Measurements from ENCODE around the gene RIMKLB. TPM values are rescaled to one million over a fixed set of nuclear protein-coding genes. Genes with fewer than 3 reads are reported as not detected.

RIMKLB gene
- total and polyA plus RNA-seq, 10 of the 15 experiments (the other 5 are each of a cell fraction or from before 2014, with no cell fraction given) = 0.15 to 0.83 (median 0.46) TPM

DNA sequence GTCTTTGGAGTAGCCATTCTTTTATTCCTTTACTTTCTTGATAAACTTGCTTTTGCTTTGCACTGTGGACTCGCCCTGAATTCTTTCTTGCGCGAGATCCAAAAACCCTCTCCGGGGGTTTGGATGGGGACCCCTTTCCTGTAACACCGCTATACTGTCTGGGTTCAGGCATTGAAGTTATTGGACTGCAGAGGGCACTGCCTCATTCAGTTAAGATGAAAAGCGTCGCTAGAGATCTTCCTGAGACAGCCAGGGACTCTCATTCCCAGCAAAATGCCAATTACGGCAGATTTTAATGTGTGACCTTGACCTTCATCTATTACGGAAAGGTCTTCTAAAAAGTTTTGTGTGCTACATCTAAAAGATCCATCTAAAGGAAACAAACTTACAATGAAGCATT is 17.3 kb upstream of the RIMKLB start:
- intact Hi-C loops (cut with micrococcal nuclease; ENCODE audit: unreplicated experiment) = loop anchor here (5.0 to 10.0 kb wide), 3 partner anchors 136 to 272 kb away; partner anchors contain the start of genes A2ML1 and CLEC4E
- RAD21 ChIA-PET (ENCODE audit: unreplicated experiment) = interaction anchor here (1.5 kb wide), 2 partner anchors 136 to 180 kb away, joined by 4 to 11 read pairs; no protein-coding TSS in a partner anchor
- no peak overlapping the region for H3K4me2 ChIP-seq (ENCODE audit: control insufficient read depth, insufficient read depth)

More for the DNA sequence above, 17.3 kb upstream of the RIMKLB start:
- Histone ChIP-seq H2AFZ (ENCODE audit: control insufficient read depth, low read depth, low read length) (no peak overlapping the region), H3K27ac (ENCODE audit: control insufficient read depth, insufficient read depth) (no peak overlapping the region), H3K4me3 (no peak overlapping the region), H3K27me3 (replicated peaks in 1 of 2; ENCODE audit: control insufficient read depth in 2 of 2, insufficient read depth in 2 of 2, low read length in 1 of 2) (no peaks in the 10 kb centered on the region), H3K9ac (ENCODE audit: control insufficient read depth, insufficient read depth, low read length) (no peak overlapping the region), H3K36me3 (ENCODE audit: control insufficient read depth in 2 of 2, insufficient read depth in 2 of 2, low read length in 1 of 2) (no peaks in the 10 kb centered on the region), H3K9me3 (replicated peaks; ENCODE audit: control insufficient read depth, insufficient read depth, low read length) (no peaks in the 10 kb centered on the region), H4K20me1 (ENCODE audit: control insufficient read depth, insufficient read depth) (no peaks in the 10 kb centered on the region), H3K4me1 (ENCODE audit: control insufficient read depth, insufficient read depth, low read length) (no peaks in the 10 kb centered on the region), H3K79me2 (ENCODE audit: control insufficient read depth, insufficient read depth, low read length) (no peaks in the 10 kb centered on the region)
- BruUV-seq (replicated peaks) = no TSS peak
- CTCF ChIA-PET = interaction anchor here (0.6 to 3.1 kb wide), 6 partner anchors 136 to 369 kb away, joined by 3 to 30 read pairs (median 14); no protein-coding TSS in a partner anchor
- DNase-seq (ENCODE audit: low read depth, low spot score) (no peak), ATAC-seq (no peak), FAIRE-seq (no peak)
- TF ChIP-seq SIX5 (IDR thresholded peaks at IDR 0.05; ENCODE audit: low read depth, low read length, severe bottlenecking) (no peak), DPF2 (IDR thresholded peaks at IDR 0.05) (no peak), ZNF274 (IDR thresholded peaks at IDR 0.05; ENCODE audit: insufficient read depth, insufficient read length) (no peak), PAX8 (IDR thresholded peaks at IDR 0.05) (no peak), RELA (IDR thresholded peaks at IDR 0.05; ENCODE audit: borderline replicate concordance, partially characterized antibody) (no peak), NR2F1 (conservative IDR thresholded peaks at IDR 0.05) (no peak), YBX1 (IDR thresholded peaks at IDR 0.05) (no peak), SMC3 (IDR thresholded peaks at IDR 0.05; ENCODE audit: borderline replicate concordance, low read length) (no peak), HDAC6 (IDR thresholded peaks at IDR 0.05; ENCODE audit: unreplicated experiment) (no peak), ATF7 (IDR thresholded peaks at IDR 0.05; ENCODE audit: low read depth) (no peak)
- TF ChIP-seq, protein P1, sequence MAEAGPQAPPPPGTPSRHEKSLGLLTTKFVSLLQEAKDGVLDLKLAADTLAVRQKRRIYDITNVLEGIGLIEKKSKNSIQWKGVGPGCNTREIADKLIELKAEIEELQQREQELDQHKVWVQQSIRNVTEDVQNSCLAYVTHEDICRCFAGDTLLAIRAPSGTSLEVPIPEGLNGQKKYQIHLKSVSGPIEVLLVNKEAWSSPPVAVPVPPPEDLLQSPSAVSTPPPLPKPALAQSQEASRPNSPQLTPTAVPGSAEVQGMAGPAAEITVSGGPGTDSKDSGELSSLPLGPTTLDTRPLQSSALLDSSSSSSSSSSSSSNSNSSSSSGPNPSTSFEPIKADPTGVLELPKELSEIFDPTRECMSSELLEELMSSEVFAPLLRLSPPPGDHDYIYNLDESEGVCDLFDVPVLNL (IDR thresholded peaks at IDR 0.05; ENCODE audit: low read depth, low read length) = no peak
- TF ChIP-seq, protein P2, sequence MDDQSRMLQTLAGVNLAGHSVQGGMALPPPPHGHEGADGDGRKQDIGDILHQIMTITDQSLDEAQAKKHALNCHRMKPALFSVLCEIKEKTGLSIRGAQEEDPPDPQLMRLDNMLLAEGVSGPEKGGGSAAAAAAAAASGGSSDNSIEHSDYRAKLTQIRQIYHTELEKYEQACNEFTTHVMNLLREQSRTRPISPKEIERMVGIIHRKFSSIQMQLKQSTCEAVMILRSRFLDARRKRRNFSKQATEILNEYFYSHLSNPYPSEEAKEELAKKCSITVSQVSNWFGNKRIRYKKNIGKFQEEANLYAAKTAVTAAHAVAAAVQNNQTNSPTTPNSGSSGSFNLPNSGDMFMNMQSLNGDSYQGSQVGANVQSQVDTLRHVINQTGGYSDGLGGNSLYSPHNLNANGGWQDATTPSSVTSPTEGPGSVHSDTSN (IDR thresholded peaks at IDR 0.05; ENCODE audit: insufficient replicate concordance, low read depth, low read length) = no peak
- TF ChIP-seq, protein P3, sequence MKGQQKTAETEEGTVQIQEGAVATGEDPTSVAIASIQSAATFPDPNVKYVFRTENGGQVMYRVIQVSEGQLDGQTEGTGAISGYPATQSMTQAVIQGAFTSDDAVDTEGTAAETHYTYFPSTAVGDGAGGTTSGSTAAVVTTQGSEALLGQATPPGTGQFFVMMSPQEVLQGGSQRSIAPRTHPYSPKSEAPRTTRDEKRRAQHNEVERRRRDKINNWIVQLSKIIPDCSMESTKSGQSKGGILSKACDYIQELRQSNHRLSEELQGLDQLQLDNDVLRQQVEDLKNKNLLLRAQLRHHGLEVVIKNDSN (IDR thresholded peaks at IDR 0.05; ENCODE audit: borderline replicate concordance, extremely low read length, insufficient read depth, low read depth, low read length) = no peak
- TF ChIP-seq, protein P4, sequence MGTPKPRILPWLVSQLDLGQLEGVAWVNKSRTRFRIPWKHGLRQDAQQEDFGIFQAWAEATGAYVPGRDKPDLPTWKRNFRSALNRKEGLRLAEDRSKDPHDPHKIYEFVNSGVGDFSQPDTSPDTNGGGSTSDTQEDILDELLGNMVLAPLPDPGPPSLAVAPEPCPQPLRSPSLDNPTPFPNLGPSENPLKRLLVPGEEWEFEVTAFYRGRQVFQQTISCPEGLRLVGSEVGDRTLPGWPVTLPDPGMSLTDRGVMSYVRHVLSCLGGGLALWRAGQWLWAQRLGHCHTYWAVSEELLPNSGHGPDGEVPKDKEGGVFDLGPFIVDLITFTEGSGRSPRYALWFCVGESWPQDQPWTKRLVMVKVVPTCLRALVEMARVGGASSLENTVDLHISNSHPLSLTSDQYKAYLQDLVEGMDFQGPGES (IDR thresholded peaks at IDR 0.05) = no peak
- POLR2A ChIA-PET = no interaction called here
- WGBS (ENCODE audit: insufficient coverage, insufficient replicate concordance, low lambda C conversion rate, missing lambda C conversion rate) = 89% methylated on average over 9 of the region's 9 CpGs
- in situ Hi-C loops (cut with MboI) = loop anchor here (5.0 to 10.0 kb wide), 2 partner anchors 214 to 367 kb away; no protein-coding TSS in a partner anchor
- SMC1A ChIA-PET (ENCODE audit: uncharacterized antibody, unreplicated experiment) = interaction anchor here (0.9 to 2.4 kb wide), 4 partner anchors 25 to 369 kb away, joined by 3 to 15 read pairs (median 4); no protein-coding TSS in a partner anchor
